ENCODE data around the gene DGCR8.

Gene DGCR8

DNA sequence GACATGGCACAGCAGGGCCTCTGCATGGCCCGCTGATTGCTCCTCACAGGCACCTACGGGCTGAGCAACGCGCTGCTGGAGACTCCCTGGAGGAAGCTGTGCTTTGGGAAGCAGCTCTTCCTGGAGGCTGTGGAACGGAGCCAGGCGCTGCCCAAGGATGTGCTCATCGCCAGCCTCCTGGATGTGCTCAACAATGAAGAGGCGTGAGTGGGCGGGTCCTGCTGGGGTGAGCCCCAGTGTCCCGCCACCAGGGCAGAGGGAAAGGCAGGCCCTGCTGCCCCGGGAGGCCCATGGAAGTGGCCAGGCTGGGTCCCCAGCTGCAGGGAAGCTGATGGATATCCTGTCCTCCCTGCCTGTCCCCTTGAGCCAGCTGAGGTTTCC lies 18.6 kb upstream of the DGCR8 start:
- no peak overlapping the region for H3K9ac ChIP-seq
- H3K36me3 ChIP-seq (ENCODE audit: insufficient read depth), result no peaks in the 10 kb centered on the region
- no peaks in the 10 kb centered on the region for H3K79me2 ChIP-seq (ENCODE audit: insufficient read depth, low read depth)
- no peak overlapping the region for H3K27ac ChIP-seq
- H2AFZ ChIP-seq (ENCODE audit: low read depth), result no peak overlapping the region
- no peaks in the 10 kb centered on the region for H4K20me1 ChIP-seq (ENCODE audit: insufficient read depth)
- no peaks in the 10 kb centered on the region for H3K4me1 ChIP-seq (ENCODE audit: low read depth, poor library complexity, severe bottlenecking)
- TF ChIP-seq, protein P1, sequence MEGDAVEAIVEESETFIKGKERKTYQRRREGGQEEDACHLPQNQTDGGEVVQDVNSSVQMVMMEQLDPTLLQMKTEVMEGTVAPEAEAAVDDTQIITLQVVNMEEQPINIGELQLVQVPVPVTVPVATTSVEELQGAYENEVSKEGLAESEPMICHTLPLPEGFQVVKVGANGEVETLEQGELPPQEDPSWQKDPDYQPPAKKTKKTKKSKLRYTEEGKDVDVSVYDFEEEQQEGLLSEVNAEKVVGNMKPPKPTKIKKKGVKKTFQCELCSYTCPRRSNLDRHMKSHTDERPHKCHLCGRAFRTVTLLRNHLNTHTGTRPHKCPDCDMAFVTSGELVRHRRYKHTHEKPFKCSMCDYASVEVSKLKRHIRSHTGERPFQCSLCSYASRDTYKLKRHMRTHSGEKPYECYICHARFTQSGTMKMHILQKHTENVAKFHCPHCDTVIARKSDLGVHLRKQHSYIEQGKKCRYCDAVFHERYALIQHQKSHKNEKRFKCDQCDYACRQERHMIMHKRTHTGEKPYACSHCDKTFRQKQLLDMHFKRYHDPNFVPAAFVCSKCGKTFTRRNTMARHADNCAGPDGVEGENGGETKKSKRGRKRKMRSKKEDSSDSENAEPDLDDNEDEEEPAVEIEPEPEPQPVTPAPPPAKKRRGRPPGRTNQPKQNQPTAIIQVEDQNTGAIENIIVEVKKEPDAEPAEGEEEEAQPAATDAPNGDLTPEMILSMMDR (conservative IDR thresholded peaks at IDR 0.05; ENCODE audit: low read depth, low read length), result no peak
- H3K4me2 ChIP-seq, result no peak overlapping the region
- no peaks in the 10 kb centered on the region for H3K27me3 ChIP-seq (ENCODE audit: insufficient read depth, low read depth)
- H3K4me3 ChIP-seq (IDR thresholded peaks at IDR 0.05; ENCODE audit: insufficient read depth, low read depth, low read length), result no peak overlapping the region

DNA sequence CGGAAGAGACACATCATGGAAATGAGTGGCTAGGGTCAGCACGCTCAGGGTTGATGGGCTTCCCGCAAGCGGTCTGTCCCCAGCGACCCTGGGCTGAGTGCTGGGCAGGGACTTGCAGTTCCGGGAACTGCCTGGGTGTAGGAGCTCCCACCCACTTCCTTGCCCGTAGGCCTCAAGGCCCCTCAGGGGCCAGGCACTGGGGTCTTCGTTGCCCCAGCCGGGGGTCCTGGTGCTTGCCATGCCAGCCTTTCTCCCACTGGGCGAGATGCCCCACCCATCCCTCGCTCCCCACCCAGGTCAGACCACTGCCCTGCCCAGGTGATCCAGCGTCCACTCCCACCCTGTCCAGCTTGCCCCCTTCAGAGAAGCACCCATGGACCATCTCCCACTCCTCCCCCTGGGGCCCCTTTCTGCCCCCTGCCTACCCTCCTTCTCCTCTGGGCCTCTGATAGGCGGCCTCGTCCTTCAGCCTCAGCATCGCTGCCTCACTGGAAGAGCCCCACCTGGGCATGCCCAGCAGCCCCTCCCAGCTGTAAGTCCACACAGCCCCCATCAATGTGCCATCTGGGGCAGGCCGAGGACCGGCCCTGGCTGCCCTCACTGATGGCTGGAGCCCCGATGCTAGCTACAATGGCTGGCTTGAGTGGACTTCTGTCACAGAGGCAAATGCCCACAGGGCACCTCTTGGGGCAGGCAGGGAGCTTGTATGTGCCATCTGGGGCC lies 17.8 kb upstream of the DGCR8 start:
- Histone ChIP-seq H4K20me1 (ENCODE audit: insufficient read depth) (no peaks in the 10 kb centered on the region), H3K4me2 (no peak overlapping the region), H3K4me1 (ENCODE audit: low read depth, poor library complexity, severe bottlenecking) (no peaks in the 10 kb centered on the region), H3K27ac (no peak overlapping the region), H3K4me3 (IDR thresholded peaks at IDR 0.05; ENCODE audit: insufficient read depth, low read depth, low read length) (no peak overlapping the region), H3K79me2 (ENCODE audit: insufficient read depth, low read depth) (no peaks in the 10 kb centered on the region), H3K9ac (no peak overlapping the region), H3K36me3 (ENCODE audit: insufficient read depth) (no peaks in the 10 kb centered on the region), H2AFZ (ENCODE audit: low read depth) (no peak overlapping the region), H3K27me3 (ENCODE audit: insufficient read depth, low read depth) (no peaks in the 10 kb centered on the region)
- TF ChIP-seq, protein P1 (conservative IDR thresholded peaks at IDR 0.05; ENCODE audit: low read depth, low read length), result no peak

DNA sequence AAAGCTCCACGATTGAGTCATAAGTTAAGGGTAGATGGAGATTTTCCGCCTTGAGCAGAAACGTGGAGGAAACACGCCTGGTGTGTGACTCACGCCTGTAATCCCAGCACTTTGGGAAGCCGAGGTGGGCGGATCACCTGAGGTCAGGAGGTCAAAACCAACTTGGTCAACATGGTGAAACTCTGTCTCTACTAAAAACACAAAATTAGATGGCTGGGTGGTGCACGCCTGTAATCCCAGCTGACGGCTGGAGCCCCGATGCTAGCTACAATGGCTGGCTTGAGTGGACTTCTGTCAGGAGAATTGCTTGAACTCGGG lies 17.3 kb upstream of the DGCR8 start:
- H3K36me3 ChIP-seq (ENCODE audit: insufficient read depth), result no peaks in the 10 kb centered on the region
- TF ChIP-seq, protein P1 (conservative IDR thresholded peaks at IDR 0.05; ENCODE audit: low read depth, low read length), result no peak
- H3K79me2 ChIP-seq (ENCODE audit: insufficient read depth, low read depth), result no peaks in the 10 kb centered on the region
- H3K27me3 ChIP-seq (ENCODE audit: insufficient read depth, low read depth), result no peaks in the 10 kb centered on the region
- no peak overlapping the region for H3K9ac ChIP-seq
- no peak overlapping the region for H3K27ac ChIP-seq
- no peaks in the 10 kb centered on the region for H4K20me1 ChIP-seq (ENCODE audit: insufficient read depth)
- no peak overlapping the region for H2AFZ ChIP-seq (ENCODE audit: low read depth)
- no peak overlapping the region for H3K4me2 ChIP-seq
- no peaks in the 10 kb centered on the region for H3K4me1 ChIP-seq (ENCODE audit: low read depth, poor library complexity, severe bottlenecking)
- H3K4me3 ChIP-seq (IDR thresholded peaks at IDR 0.05; ENCODE audit: insufficient read depth, low read depth, low read length), result no peak overlapping the region

- Histone ChIP-seq H3K4me1 (ENCODE audit: low read depth, poor library complexity, severe bottlenecking) (no peaks in the 10 kb centered on the region), H3K9ac (no peak overlapping the region), H3K27me3 (ENCODE audit: insufficient read depth, low read depth) (no peaks in the 10 kb centered on the region), H3K4me2 (no peak overlapping the region), H3K36me3 (ENCODE audit: insufficient read depth) (no peaks in the 10 kb centered on the region), H3K4me3 (IDR thresholded peaks at IDR 0.05; ENCODE audit: insufficient read depth, low read depth, low read length) (no peak overlapping the region), H4K20me1 (ENCODE audit: insufficient read depth) (no peaks in the 10 kb centered on the region), H2AFZ (ENCODE audit: low read depth) (no peak overlapping the region), H3K79me2 (ENCODE audit: insufficient read depth, low read depth) (no peaks in the 10 kb centered on the region), H3K27ac (no peak overlapping the region)
- TF ChIP-seq, protein P1 (conservative IDR thresholded peaks at IDR 0.05; ENCODE audit: low read depth, low read length), result no peak
Observed at GRCh38 chr22:20063271-20064139, 16.5 kb upstream of the DGCR8 start.

All from KMS-11 (cell line).